Transverse colon (tissue), 4 donors: ENCODE results near the gene SEC31B.

Experiments used
- EP300 ChIP-seq: sonication (generic); formaldehyde crosslinking; IDR thresholded peaks from one replicate; pipeline ENCODE4 v1.6.1; 2017; ENCODE audit warnings: antibody characterized with exemption, low read depth
- POLR2A ChIP-seq: fragments of 450-650 bp; IDR thresholded peaks from one replicate; pipeline ENCODE4 v1.6.1; 2016; ENCODE audit warnings: antibody characterized with exemption, mild to moderate bottlenecking, moderate library complexity
- POLR2AphosphoS5 ChIP-seq, 3 donors: sonication (generic); formaldehyde crosslinking; IDR thresholded peaks; one replicate each; pipeline ENCODE4 v1.6.1; 2016; ENCODE audit warnings: antibody characterized with exemption in 3 of 3
- TF ChIP-seq, protein P1 (sequence below), 5 experiments: fragments of 200-600 bp in 3 of 5; fragments of 450-650 bp in 2 of 5; sonication (generic) in 3 of 5; IDR thresholded peaks; 1 replicate in 2 of 5; 2 replicates in 3 of 5; pipeline ENCODE4 v1.5.1; 2016 to 2017; ENCODE audit warnings: antibody characterized with exemption in 5 of 5, inconsistent platforms in 3 of 5, mild to moderate bottlenecking in 2 of 5, moderate library complexity in 1 of 5

DNA sequence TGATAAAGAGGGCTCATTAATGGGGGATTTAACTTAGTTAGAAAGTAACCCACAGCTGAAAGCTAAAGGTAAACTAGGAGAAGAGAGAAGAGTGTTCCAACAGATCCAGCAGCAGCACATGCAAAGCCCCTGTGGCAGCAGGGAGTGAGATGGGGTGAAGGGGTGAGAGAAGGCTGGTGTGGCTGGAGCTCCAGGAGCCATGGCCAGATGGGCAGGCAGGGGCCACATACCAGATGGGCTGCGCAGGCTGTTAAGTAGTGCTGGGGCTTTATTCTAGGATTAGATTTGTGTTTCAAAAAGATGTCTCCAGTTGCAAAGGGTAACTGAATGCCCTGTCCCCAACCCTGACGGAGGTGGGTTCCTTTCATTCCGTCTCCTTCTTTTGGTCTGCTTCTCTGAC is 49.3 kb upstream of the SEC31B start:
- TF ChIP-seq, protein P1, sequence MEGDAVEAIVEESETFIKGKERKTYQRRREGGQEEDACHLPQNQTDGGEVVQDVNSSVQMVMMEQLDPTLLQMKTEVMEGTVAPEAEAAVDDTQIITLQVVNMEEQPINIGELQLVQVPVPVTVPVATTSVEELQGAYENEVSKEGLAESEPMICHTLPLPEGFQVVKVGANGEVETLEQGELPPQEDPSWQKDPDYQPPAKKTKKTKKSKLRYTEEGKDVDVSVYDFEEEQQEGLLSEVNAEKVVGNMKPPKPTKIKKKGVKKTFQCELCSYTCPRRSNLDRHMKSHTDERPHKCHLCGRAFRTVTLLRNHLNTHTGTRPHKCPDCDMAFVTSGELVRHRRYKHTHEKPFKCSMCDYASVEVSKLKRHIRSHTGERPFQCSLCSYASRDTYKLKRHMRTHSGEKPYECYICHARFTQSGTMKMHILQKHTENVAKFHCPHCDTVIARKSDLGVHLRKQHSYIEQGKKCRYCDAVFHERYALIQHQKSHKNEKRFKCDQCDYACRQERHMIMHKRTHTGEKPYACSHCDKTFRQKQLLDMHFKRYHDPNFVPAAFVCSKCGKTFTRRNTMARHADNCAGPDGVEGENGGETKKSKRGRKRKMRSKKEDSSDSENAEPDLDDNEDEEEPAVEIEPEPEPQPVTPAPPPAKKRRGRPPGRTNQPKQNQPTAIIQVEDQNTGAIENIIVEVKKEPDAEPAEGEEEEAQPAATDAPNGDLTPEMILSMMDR (IDR thresholded peaks at IDR 0.05), result no peak
- TF ChIP-seq EP300 (no peak), POLR2A (no peak), POLR2AphosphoS5 (IDR thresholded peaks at IDR 0.05) (no peak)
